H1 (cell line): Measurements from ENCODE around the gene EXD3. TPM values are rescaled to one million over a fixed set of nuclear protein-coding genes. Genes with fewer than 3 reads are reported as not detected.

Experiments
- CTCF ChIA-PET: fragments of 300-600 bp; sonication (Branson Sonifier 250); formaldehyde crosslinking; loops from one replicate; lab custom pipeline; 2021; ENCODE audit not compliant: partially characterized antibody; lab: Charles Lee
- POLR2A ChIA-PET: fragments of 300-600 bp; sonication (Branson Sonifier 250); formaldehyde crosslinking; loops from one replicate; lab custom pipeline; 2021; ENCODE audit warnings: inconsistent platforms; ENCODE audit not compliant: partially characterized antibody; lab: Charles Lee
- DNase-seq, 2 experiments: peaks; one replicate each; pipeline versions ENCODE4 v3.0.0 to v3.0.0-alpha.2; 2010 to 2022; ENCODE audit warnings: low spot score in 2 of 2, low read depth in 1 of 2, mixed read lengths in 1 of 2
- FAIRE-seq: peaks from 2 replicates; lab custom pipeline; 2011; peaks lifted over from hg19 to GRCh38; lab: Jason Lieb, UNC
- H2AFZ ChIP-seq: 2 replicates; pipeline ENCODE4 v1.8.1; 2012; ENCODE audit warnings: low read length, inconsistent platforms
- H2AK5ac ChIP-seq: 2 replicates; pipeline ENCODE4 v1.6.1; 2013; ENCODE audit warnings: low read depth, low read length
- H2BK120ac ChIP-seq: replicated peaks from 2 replicates; pipeline ENCODE3; 2013; ENCODE audit warnings: low read depth, low read length, inconsistent platforms
- H2BK12ac ChIP-seq: 2 replicates; pipeline ENCODE4 v1.6.1; 2013; ENCODE audit warnings: low read depth, low read length
- H2BK15ac ChIP-seq: 2 replicates; pipeline ENCODE4 v1.6.1; 2013; ENCODE audit warnings: low read length
- H2BK20ac ChIP-seq: 2 replicates; pipeline ENCODE4 v1.6.1; 2013; ENCODE audit warnings: low read length
- H2BK5ac ChIP-seq: 2 replicates; pipeline ENCODE4 v1.6.1; 2013; ENCODE audit warnings: low read depth, low read length
- H3K14ac ChIP-seq: 2 replicates; pipeline ENCODE4 v1.6.1; 2013; ENCODE audit warnings: inconsistent platforms; ENCODE audit not compliant: insufficient read length
- H3K18ac ChIP-seq: 2 replicates; pipeline ENCODE4 v1.6.1; 2013; ENCODE audit warnings: low read length; ENCODE audit errors: extremely low read depth
- H3K23ac ChIP-seq: 2 replicates; pipeline ENCODE4 v1.6.1; 2013; ENCODE audit warnings: inconsistent platforms; ENCODE audit not compliant: insufficient read length
- H3K23me2 ChIP-seq: 2 replicates; pipeline ENCODE4 v1.6.1; 2013; ENCODE audit warnings: low read depth, low read length
- H3K27ac ChIP-seq: 2 replicates; pipeline ENCODE4 v1.6.1; 2011; ENCODE audit warnings: low read depth, low read length, inconsistent platforms
- H3K27me3 ChIP-seq, 4 experiments: replicated peaks in 1 of 4; 1 replicate in 1 of 4; 2 replicates in 3 of 4; pipeline versions ENCODE4 v1.6.1 to v1.8.1; 2011 to 2013; ENCODE audit warnings: low read length in 3 of 4, mild to moderate bottlenecking in 3 of 4, inconsistent platforms in 2 of 4, mixed read lengths in 2 of 4, moderate library complexity in 1 of 4; ENCODE audit not compliant: control insufficient read depth in 3 of 4, insufficient read depth in 3 of 4; ENCODE audit errors: extremely low read depth in 1 of 4
- H3K36me3 ChIP-seq, 4 experiments: 2 replicates each; pipeline versions ENCODE4 v1.6.1 to v1.8.1; 2011 to 2013; ENCODE audit warnings: mild to moderate bottlenecking in 4 of 4, low read length in 3 of 4, moderate library complexity in 2 of 4, control low read depth in 1 of 4, inconsistent platforms in 1 of 4; ENCODE audit not compliant: insufficient read depth in 4 of 4, control insufficient read depth in 2 of 4
- H3K4ac ChIP-seq: replicated peaks from 2 replicates; pipeline ENCODE3; 2013; ENCODE audit warnings: low read length, low read depth, mixed read lengths, inconsistent platforms; ENCODE audit not compliant: insufficient read length
- H3K4me1 ChIP-seq, 4 experiments: replicated peaks in 1 of 4; 1 replicate in 1 of 4; 2 replicates in 3 of 4; pipeline versions ENCODE4 v1.6.1 to v1.8.1; 2011 to 2013; ENCODE audit warnings: low read length in 3 of 4, inconsistent platforms in 2 of 4, mixed read lengths in 1 of 4; ENCODE audit not compliant: insufficient read depth in 4 of 4, control insufficient read depth in 3 of 4
- H3K4me2 ChIP-seq, 2 experiments: 2 replicates each; pipeline versions ENCODE4 v1.6.1 to v1.8.1; 2011 to 2013; ENCODE audit warnings: low read depth in 2 of 2, low read length in 2 of 2, control low read depth in 1 of 2, inconsistent platforms in 1 of 2, mild to moderate bottlenecking in 1 of 2; ENCODE audit not compliant: insufficient read depth in 1 of 2
- H3K4me3 ChIP-seq, 4 experiments: fragments of 200-600, 300-600 bp in 1 of 4; sonication (generic), shearing (Covaris generic), sonication (Bioruptor Twin) in 1 of 4; 2 replicates each; pipeline versions ENCODE4 v1.5.1 to v1.8.1; 2011 to 2016; ENCODE audit warnings: low read length in 4 of 4, low read depth in 3 of 4, control low read depth in 2 of 4, inconsistent platforms in 2 of 4, mild to moderate bottlenecking in 2 of 4, mixed read lengths in 1 of 4, moderate library complexity in 1 of 4; ENCODE audit not compliant: insufficient read depth in 2 of 4; ENCODE audit errors: extremely low read depth in 1 of 4
- H3K56ac ChIP-seq: replicated peaks from 2 replicates; pipeline ENCODE3; 2013; ENCODE audit warnings: low read depth, mild to moderate bottlenecking, mixed read lengths, low read length, inconsistent platforms; ENCODE audit not compliant: insufficient read length
- H3K79me1 ChIP-seq: 2 replicates; pipeline ENCODE4 v1.6.1; 2013; ENCODE audit warnings: low read depth, low read length, control low read depth
- H3K79me2 ChIP-seq, 2 experiments: 2 replicates each; pipeline versions ENCODE4 v1.6.1 to v1.8.1; 2012 to 2013; ENCODE audit warnings: low read length in 2 of 2, mild to moderate bottlenecking in 2 of 2, inconsistent platforms in 1 of 2; ENCODE audit not compliant: insufficient read depth in 2 of 2, control insufficient read depth in 1 of 2
- H3K9ac ChIP-seq, 4 experiments: replicated peaks in 1 of 4; 1 replicate in 1 of 4; 2 replicates in 3 of 4; pipeline versions ENCODE4 v1.6.1 to v1.8.1; 2011 to 2013; ENCODE audit warnings: low read depth in 3 of 4, low read length in 3 of 4, control low read depth in 2 of 4, mild to moderate bottlenecking in 2 of 4, moderate library complexity in 2 of 4, inconsistent platforms in 1 of 4; ENCODE audit errors: extremely low read depth in 1 of 4
- H3K9me3 ChIP-seq, 2 experiments: 2 replicates each; pipeline versions ENCODE4 v1.6.1 to v1.8.1; 2012 to 2013; ENCODE audit warnings: mild to moderate bottlenecking in 2 of 2, moderate library complexity in 2 of 2, control low read depth in 1 of 2, inconsistent platforms in 1 of 2, low read depth in 1 of 2, low read length in 1 of 2, mixed read lengths in 1 of 2; ENCODE audit not compliant: insufficient read depth in 2 of 2
- H4K20me1 ChIP-seq, 2 experiments: replicated peaks in 1 of 2; 2 replicates each; pipeline versions ENCODE3 to v1.8.1; 2011 to 2013; ENCODE audit warnings: inconsistent platforms in 2 of 2, low read length in 2 of 2, mild to moderate bottlenecking in 1 of 2; ENCODE audit not compliant: insufficient read depth in 2 of 2, control insufficient read depth in 1 of 2
- H4K5ac ChIP-seq: 2 replicates; pipeline ENCODE4 v1.6.1; 2013; ENCODE audit warnings: low read length, low read depth, mixed read lengths, inconsistent platforms; ENCODE audit not compliant: insufficient read length
- H4K8ac ChIP-seq: 2 replicates; pipeline ENCODE4 v1.8.0; 2013; ENCODE audit warnings: mild to moderate bottlenecking, moderate library complexity, low read length, inconsistent platforms; ENCODE audit not compliant: insufficient read depth; ENCODE audit errors: extremely low read depth
- H4K91ac ChIP-seq: replicated peaks from 2 replicates; pipeline ENCODE3; 2013; ENCODE audit warnings: low read length, mixed read lengths, inconsistent platforms; ENCODE audit not compliant: insufficient read length
- ASH2L ChIP-seq: fragments of 200-600, 300-600 bp; sonication (generic); IDR thresholded peaks from one replicate; pipeline ENCODE4 v1.7.1; 2017; ENCODE audit warnings: low read length
- ATF2 ChIP-seq: IDR thresholded peaks from 2 replicates; pipeline ENCODE4 v1.6.1; 2012; ENCODE audit warnings: low read length, inconsistent platforms
- BACH1 ChIP-seq: IDR thresholded peaks from 2 replicates; pipeline ENCODE4 v1.6.1; 2012; ENCODE audit warnings: low read length, improper control_type of control experiment
- CHD2 ChIP-seq: IDR thresholded peaks from 2 replicates; pipeline ENCODE4 v1.6.1; 2012; ENCODE audit warnings: low read length, improper control_type of control experiment
- CTCF ChIP-seq, 3 experiments: IDR thresholded peaks; 1 replicate in 2 of 3; 2 replicates in 1 of 3; pipeline versions ENCODE4 v1.5.1 to v1.6.1; 2011; ENCODE audit warnings: low read length in 3 of 3, mild to moderate bottlenecking in 3 of 3, inconsistent platforms in 2 of 3, low read depth in 1 of 3, moderate library complexity in 1 of 3; ENCODE audit not compliant: insufficient read depth in 1 of 3; ENCODE audit errors: control extremely low read depth in 1 of 3
- GABPA ChIP-seq: IDR thresholded peaks from 2 replicates; pipeline ENCODE4 v1.6.1; 2011; ENCODE audit warnings: mild to moderate bottlenecking, low read length, moderate library complexity, borderline replicate concordance; ENCODE audit not compliant: insufficient read depth
- NRF1 ChIP-seq: IDR thresholded peaks from 2 replicates; pipeline ENCODE4 v1.6.1; 2011; ENCODE audit warnings: mild to moderate bottlenecking, low read depth, low read length, improper control_type of control experiment
- RAD21 ChIP-seq, 2 experiments: IDR thresholded peaks in 1 of 2; conservative IDR thresholded peaks in 1 of 2; 2 replicates each; pipeline ENCODE4 v1.6.1; 2011; ENCODE audit warnings: low read depth in 2 of 2, low read length in 2 of 2, improper control_type of control experiment in 1 of 2, inconsistent platforms in 1 of 2, mild to moderate bottlenecking in 1 of 2, moderate library complexity in 1 of 2
- SP2 ChIP-seq: IDR thresholded peaks from 2 replicates; pipeline ENCODE4 v1.6.1; 2012; ENCODE audit warnings: mild to moderate bottlenecking, low read length, inconsistent platforms
- WGBS, 2 experiments: shearing (Covaris generic) in 1 of 2; methylation state at CpG; one replicate each; pipeline versions ENCODE4 v1.1.6 to v1.1.7; 2013 to 2015; ENCODE audit warnings: low lambda C conversion rate in 2 of 2, mixed read lengths in 2 of 2, inconsistent platforms in 1 of 2, low coverage in 1 of 2, missing lambda C conversion rate in 1 of 2; ENCODE audit not compliant: insufficient replicate concordance in 2 of 2, insufficient coverage in 1 of 2, insufficient read length in 1 of 2; ENCODE audit errors: extremely low coverage in 1 of 2, missing lambda C conversion rate in 1 of 2; 5-methylcytosine and 5-hydroxymethylcytosine counted together
- polyA plus RNA-seq, 7 experiments: library from polyadenylated mRNA; depleted of rRNA in 3 of 7; stranded (reverse) in 5 of 7; unstranded in 2 of 7; fragments of >200 nt in 5 of 7; fragments of 200-250 nt in 2 of 7; gene quantifications; 1 replicate in 5 of 7; 2 replicates in 1 of 7; 4 replicates in 1 of 7; pipeline versions ENCODE4 v1.2.1 to v1.2.3, GENCODE V29; 2011 to 2013; ENCODE audit warnings: missing spikeins in 2 of 7, mixed read lengths in 2 of 7
- total RNA-seq: library from RNA; stranded (reverse); fragmentation: NEBNext Ultra II Directional; extraction: Animal tissue kit (Norgen Biotek cat#: 25700); gene quantifications from 2 replicates; pipeline ENCODE4 v1.2.1, GENCODE V29; 2021

Gene EXD3
- total and polyA plus RNA-seq, 2 of the 8 experiments (the other 6 are each of a cell fraction or from before 2014, with no cell fraction given): 7.2 to 9.4 TPM

- DNase-seq: no peak
- Histone ChIP-seq H2BK15ac (no peak overlapping the region), H3K14ac (no peak overlapping the region), H2BK5ac (no peak overlapping the region), H4K20me1 (no peaks in the 10 kb centered on the region), H2BK12ac (no peak overlapping the region), H3K27me3 (no peaks in the 10 kb centered on the region), H4K91ac (no peak overlapping the region), H3K79me2 (no peaks in the 10 kb centered on the region), H3K23me2 (no peaks in the 10 kb centered on the region), H3K36me3 (no peaks in the 10 kb centered on the region), H4K8ac (no peak overlapping the region; the same call in 1 of the 2 replicates), H3K18ac (no peak overlapping the region), H3K79me1 (no peaks in the 10 kb centered on the region), H2AFZ (no peak overlapping the region), H3K4me1 (no peaks in the 10 kb centered on the region), H3K9me3 (peaks cover 2 to 8% of the 10 kb centered on the region in 2 experiments; a peak in 3 of 4 replicates), H3K56ac (no peak overlapping the region), H3K4me3 (no peak overlapping the region), H2BK120ac (no peak overlapping the region), H2AK5ac (no peak overlapping the region), H3K9ac (no peak overlapping the region), H4K5ac (no peak overlapping the region), H3K4me2 (no peak overlapping the region), H3K27ac (no peak overlapping the region), H3K4ac (no peak overlapping the region), H2BK20ac (no peak overlapping the region), H3K23ac (no peak overlapping the region)
- ChIA-PET POLR2A (no interaction called here), CTCF (interaction anchor here (1.1 kb wide), 1 partner anchor 39 kb away, joined by 3 read pairs; no protein-coding TSS in a partner anchor)
- WGBS, 2 experiments: 90% methylated on average over 7 of the region's 7 CpGs; no CpG with 5 or more reads in 1 of the 2 experiments
- FAIRE-seq: no peak
- TF ChIP-seq RAD21 (IDR thresholded peaks at IDR 0.05 in 1 of 2, conservative IDR thresholded peaks at IDR 0.05 in 1 of 2; ENCODE audit: low read depth in 2 of 2, low read length in 2 of 2): no peak
- TF ChIP-seq CTCF (IDR thresholded peaks at IDR 0.05; ENCODE audit: control extremely low read depth in 1 of 3, insufficient read depth in 1 of 3, low read depth in 1 of 3, low read length in 3 of 3): no peak
- no peak for TF ChIP-seq NRF1
- no peak for TF ChIP-seq GABPA
- no peak for TF ChIP-seq CHD2
- no peak for TF ChIP-seq ASH2L
- TF ChIP-seq BACH1: no peak
- no peak for TF ChIP-seq ATF2
- no peak for TF ChIP-seq SP2
These were observed 47.8 kb upstream of the EXD3 start for GRCh38 chr9:137470785-137471184.
